Ovary (tissue), 9 donors: Measurements from ENCODE around the gene DPM3. TPM values are rescaled to one million over a fixed set of nuclear protein-coding genes. Genes with fewer than 3 reads are reported as not detected.
"Not testable (repeated sequence)": the region's sequence is repeated elsewhere in the genome, so short reads cannot be mapped to it uniquely, and the experiment has no call there.

ENCODE experiments used
- DNase-seq, 5 donors: peaks; one replicate each; pipeline ENCODE4 v3.0.0-alpha.2; 2019 to 2020
- H3K27ac ChIP-seq, 2 donors: fragments of 200-600 bp; one replicate each; pipeline versions ENCODE4 v1.5.1 to v1.8.0; 2019 to 2022
- H3K27me3 ChIP-seq: fragments of 200-600 bp; one replicate; pipeline ENCODE4 v1.8.0; 2022
- H3K36me3 ChIP-seq: fragments of 200-600 bp; sonication (generic); one replicate; pipeline ENCODE4 v1.5.1; 2019
- H3K4me1 ChIP-seq: one replicate; pipeline ENCODE4 v1.8.1; 2013; ENCODE audit warnings: mild to moderate bottlenecking, moderate library complexity; ENCODE audit not compliant: insufficient read depth
- H3K4me3 ChIP-seq: fragments of 200-600 bp; sonication (generic); one replicate; pipeline ENCODE4 v1.5.1; 2017
- H3K9me3 ChIP-seq, 2 donors: fragments of 200-600 bp in 1 of 2; sonication (generic) in 1 of 2; one replicate each; pipeline versions ENCODE4 v1.5.1 to v1.8.1; 2013 to 2019; ENCODE audit warnings: mild to moderate bottlenecking in 1 of 2, moderate library complexity in 1 of 2
- CTCF ChIP-seq, 3 donors: fragments of 450-650 bp in 2 of 3; fragments of 200-600 bp in 1 of 3; IDR thresholded peaks; one replicate each; pipeline versions ENCODE4 v1.5.1 to v1.8.0; 2016 to 2022; ENCODE audit warnings: antibody characterized with exemption in 3 of 3, mild to moderate bottlenecking in 1 of 3
- EP300 ChIP-seq: sonication (generic); formaldehyde crosslinking; IDR thresholded peaks from one replicate; pipeline ENCODE4 v1.6.1; 2017; ENCODE audit warnings: antibody characterized with exemption
- POLR2A ChIP-seq: fragments of 450-650 bp; IDR thresholded peaks from one replicate; pipeline ENCODE4 v1.6.1; 2017; ENCODE audit warnings: antibody characterized with exemption, mild to moderate bottlenecking, moderate library complexity
- WGBS, 3 donors: extraction: QIAGEN DNeasy Blood & Tissue Kit in 1 of 3; methylation state at CpG; one replicate each; pipeline versions ENCODE4 v1.1.5 to v1.1.7; 2013 to 2017; 5-methylcytosine and 5-hydroxymethylcytosine counted together
- intact Hi-C, 4 donors: fragments of 100-400 bp; cut with DNase I; formaldehyde crosslinking; loops; one replicate each; pipeline versions ENCODE4 v1.11.0 to v1.15.1; 2022 to 2023
- polyA plus RNA-seq, 2 donors: library from polyadenylated mRNA; stranded (reverse); fragments of 200-250 nt in 1 of 2; fragments of 350-450 nt in 1 of 2; fragmentation: Illumina TruSeq in 1 of 2; extraction: RNeasy Lipid Tissue Mini Kit (QIAGEN cat#74804) in 1 of 2; gene quantifications; one replicate each; pipeline ENCODE4 v1.2.3, GENCODE V29; 2013 to 2014
- total RNA-seq, 7 donors: library from RNA; depleted of rRNA in 2 of 7; stranded (reverse); fragments of >200 nt in 2 of 7; fragmentation: NEBNext Ultra II Directional in 3 of 7; extraction: Animal tissue kit (Norgen Biotek cat#: 25700) in 3 of 7; gene quantifications; one replicate each; pipeline versions ENCODE4 v1.1.0 to v1.2.4, GENCODE V29; 2016 to 2023
- donor health status: DM: no; HTN: no; CAD: no; lungs with moderate emphysema.
- donor health status: DM: no; HTN: no; CAD: no.
- donor health status: Bipolar disorder and iron deficiency.
- donor health status: DM: yes; HTN: yes; CAD: no.
- donor health status: DM: no; HTN: no; CAD: no.
- donor health status: DM: yes; HTN: yes; CAD: no.

DPM3 gene
- total and polyA plus RNA-seq, 9 donors: 0.70 to 168 (median 85.5) TPM

DNA sequence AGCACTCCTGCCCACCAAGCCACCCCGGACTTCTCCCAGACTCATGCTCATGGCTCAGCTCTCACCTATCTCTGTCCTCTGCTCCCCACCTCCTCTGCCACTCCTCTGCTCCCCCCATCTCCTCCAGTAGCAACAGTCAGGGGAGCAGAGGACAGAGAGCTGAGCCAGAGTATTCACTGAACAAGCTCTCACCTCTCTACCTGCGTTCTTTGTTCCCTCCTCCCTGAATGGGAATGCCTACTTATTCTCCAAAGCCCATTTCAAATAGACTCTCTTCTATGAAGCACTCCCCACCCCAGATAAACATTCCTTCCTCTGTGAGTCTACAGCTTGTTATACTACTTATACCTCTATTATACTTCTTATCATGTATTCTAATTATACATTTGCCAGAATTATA, 19.1 kb downstream of the DPM3 start:
- Histone ChIP-seq H3K9me3 (no peaks in the 10 kb centered on the region), H3K27me3 (no peaks in the 10 kb centered on the region), H3K36me3 (no peaks in the 10 kb centered on the region), H3K27ac (no peak overlapping the region), H3K4me3 (no peak overlapping the region), H3K4me1 (peaks cover 5% of the 10 kb centered on the region)
- intact Hi-C loops: no loop called here
- DNase-seq: no peak
- no peak for TF ChIP-seq EP300
- no peak for TF ChIP-seq CTCF (IDR thresholded peaks at IDR 0.05)
- no peak for TF ChIP-seq POLR2A
- WGBS, 3 donors: 68 to 83% (median 71%) methylated on average over 2 of the region's 2 CpGs

- 42 to 60% (median 45%) methylated on average over 6 of the region's 6 CpGs for WGBS, 3 donors
- Histone ChIP-seq H3K4me1 (no peaks in the 10 kb centered on the region), H3K36me3 (no peaks in the 10 kb centered on the region), H3K9me3 (no peaks in the 10 kb centered on the region), H3K4me3 (no peak overlapping the region), H3K27ac (no peak overlapping the region), H3K27me3 (no peaks in the 10 kb centered on the region)
- no peak for TF ChIP-seq CTCF (IDR thresholded peaks at IDR 0.05)
- no peak for TF ChIP-seq EP300
- no peak for TF ChIP-seq POLR2A
- intact Hi-C loops: no loop called here
- DNase-seq: no peak
Measured at GRCh38 chr1:155120253-155120652, 20.1 kb downstream of the DPM3 start.

GRCh38 chr1:155118090-155118489, 22.2 kb downstream of the DPM3 start:
- intact Hi-C loops: not testable (repeated sequence)

GRCh38 chr1:155117610-155118009, 22.7 kb downstream of the DPM3 start:
- Histone ChIP-seq H3K4me3 (no peak overlapping the region), H3K27ac (no peak overlapping the region), H3K9me3 (no peaks in the 10 kb centered on the region), H3K27me3 (no peaks in the 10 kb centered on the region), H3K36me3 (no peaks in the 10 kb centered on the region), H3K4me1 (no peaks in the 10 kb centered on the region)
- 50 to 58% (median 55%) methylated on average over 4 of the region's 4 CpGs for WGBS, 3 donors
- TF ChIP-seq CTCF (IDR thresholded peaks at IDR 0.05) (no peak), EP300 (no peak), POLR2A (no peak)
- intact Hi-C loops: no loop called here
- DNase-seq: no peak

More at GRCh38 chr1:155118090-155118489, 22.2 kb downstream of the DPM3 start:
- not testable (repeated sequence) for DNase-seq, H3K27ac ChIP-seq, H3K27me3 ChIP-seq, H3K36me3 ChIP-seq, H3K4me3 ChIP-seq, H3K9me3 ChIP-seq, H3K4me1 ChIP-seq
- WGBS, 3 donors: 83 to 92% (median 85%) methylated on average over 7 of the region's 7 CpGs

GRCh38 chr1:155116113-155116764, 24.1 kb downstream of the DPM3 start:
- H3K27me3 ChIP-seq: no peaks in the 10 kb centered on the region

More at GRCh38 chr1:155116113-155116764, 24.1 kb downstream of the DPM3 start:
- TF ChIP-seq CTCF (IDR thresholded peaks at IDR 0.05) (no peak), POLR2A (no peak), EP300 (no peak)
- no peaks in the 10 kb centered on the region for H3K4me1 ChIP-seq
- no peak overlapping the region for H3K27ac ChIP-seq
- intact Hi-C loops: no loop called here
- DNase-seq: no peak
- 41 to 54% (median 52%) methylated on average over 5 of the region's 5 CpGs for WGBS, 3 donors
- no peak overlapping the region for H3K4me3 ChIP-seq
- no peaks in the 10 kb centered on the region for H3K9me3 ChIP-seq
- H3K36me3 ChIP-seq: no peaks in the 10 kb centered on the region
